Renal cortical epithelial cell (primary cell): ENCODE data around the gene FOXP1. TPM values are rescaled to one million over a fixed set of nuclear protein-coding genes. Genes with fewer than 3 reads are reported as not detected.

Experiments used
- DNase-seq: peaks from one replicate; pipeline ENCODE4 v3.0.0-alpha.2; 2011; ENCODE audit warnings: low read depth
- total RNA-seq: library from RNA; depleted of rRNA; stranded (reverse); fragments of >200 nt; gene quantifications from 2 replicates; pipeline ENCODE4 v1.2.3, GENCODE V29; 2014

FOXP1 gene
- total RNA-seq, 1 donor from 2014 or later: 56.5 TPM

DNA sequence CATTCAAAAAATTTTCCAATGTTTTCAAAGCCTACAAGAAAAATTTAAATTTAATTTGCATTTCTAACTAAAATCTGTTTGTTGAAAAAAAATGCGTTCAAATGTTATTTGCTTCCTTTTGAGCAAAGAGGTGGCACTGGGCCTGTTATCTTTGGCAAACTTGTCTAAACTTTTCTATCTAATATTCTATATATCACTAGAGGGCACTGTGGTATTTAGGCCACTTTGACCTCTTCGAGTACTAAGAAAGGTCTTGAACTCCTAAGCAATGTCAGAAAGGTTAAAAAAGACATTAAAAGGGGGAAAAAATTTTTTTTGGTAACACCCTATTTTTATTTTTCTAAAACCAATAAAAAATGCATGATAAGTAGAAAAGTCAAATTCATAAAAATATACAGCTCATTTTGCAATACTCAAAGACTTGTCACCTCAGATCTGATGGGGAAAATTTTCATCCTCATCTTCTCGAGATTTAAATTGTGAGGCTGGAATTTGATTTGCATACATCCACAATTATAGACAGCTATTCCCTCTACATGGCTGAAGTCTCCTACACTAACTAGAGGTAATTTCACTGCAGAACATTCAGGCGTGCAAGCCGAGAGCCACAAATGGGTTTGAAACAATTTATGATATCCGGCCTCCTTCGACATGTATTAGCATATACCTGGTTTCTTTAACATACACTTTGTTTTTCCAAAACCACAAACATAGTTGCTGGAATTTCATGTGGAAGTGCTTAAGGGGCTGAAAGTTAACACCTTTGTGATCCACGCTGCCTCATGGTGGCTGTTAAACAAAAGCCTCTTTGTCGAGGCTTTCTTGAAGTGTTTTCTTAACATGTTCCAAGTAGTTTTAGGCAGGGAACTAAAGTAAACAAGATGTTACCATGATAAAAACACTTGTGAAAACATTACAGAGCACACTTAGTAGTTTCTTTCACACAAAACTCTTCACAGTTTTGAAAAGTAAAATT, 576.4 kb downstream of the FOXP1 start:
- DNase-seq: peak; percentile 85

DNA sequence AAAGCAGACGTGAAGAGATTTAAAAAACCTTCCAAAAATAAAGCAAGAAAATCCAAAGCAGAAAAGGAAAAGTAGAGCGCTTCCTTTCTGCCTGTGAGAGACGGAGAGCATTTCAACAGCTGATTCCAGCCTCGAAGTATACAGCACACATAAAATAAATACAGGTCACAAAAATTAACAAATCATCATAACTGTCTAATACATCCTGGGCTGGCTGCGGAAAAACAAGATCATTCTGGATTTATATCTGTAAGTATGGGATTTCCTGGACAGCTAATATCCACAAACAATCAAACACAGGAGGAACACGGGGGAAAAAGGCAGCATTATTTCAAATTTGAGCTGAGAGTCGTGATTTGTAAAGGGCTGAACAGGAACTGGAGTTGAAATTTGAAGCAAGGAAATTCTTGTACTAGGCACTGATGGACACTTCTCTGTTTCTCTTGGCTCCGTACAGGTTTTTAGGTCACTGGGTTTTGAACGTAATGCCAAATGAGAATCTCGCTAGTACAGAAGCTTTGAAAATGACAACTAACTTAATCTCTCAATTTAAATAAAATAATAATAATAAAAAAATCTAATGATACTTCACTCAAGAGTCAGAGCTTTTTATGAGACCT, 577.7 kb downstream of the FOXP1 start:
- DNase-seq: no peak

DNA sequence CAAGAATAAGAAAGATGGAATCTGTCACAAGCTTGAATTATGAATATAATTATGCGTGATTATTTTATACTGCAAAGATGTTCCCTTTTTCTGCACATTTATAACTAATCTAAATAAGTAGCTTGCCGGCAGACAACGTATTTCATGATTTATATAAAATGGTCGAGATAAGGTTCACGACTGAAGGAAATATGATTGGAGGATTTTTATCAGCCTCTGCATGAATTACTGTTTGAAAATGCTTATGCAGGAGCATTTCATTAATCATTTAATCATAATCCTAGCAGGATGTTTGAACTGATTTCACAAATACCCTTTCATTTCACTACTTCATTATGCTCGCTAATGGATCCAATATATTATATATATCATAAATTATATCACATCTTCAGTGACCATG, 580.0 kb downstream of the FOXP1 start:
- no peak for DNase-seq

DNA sequence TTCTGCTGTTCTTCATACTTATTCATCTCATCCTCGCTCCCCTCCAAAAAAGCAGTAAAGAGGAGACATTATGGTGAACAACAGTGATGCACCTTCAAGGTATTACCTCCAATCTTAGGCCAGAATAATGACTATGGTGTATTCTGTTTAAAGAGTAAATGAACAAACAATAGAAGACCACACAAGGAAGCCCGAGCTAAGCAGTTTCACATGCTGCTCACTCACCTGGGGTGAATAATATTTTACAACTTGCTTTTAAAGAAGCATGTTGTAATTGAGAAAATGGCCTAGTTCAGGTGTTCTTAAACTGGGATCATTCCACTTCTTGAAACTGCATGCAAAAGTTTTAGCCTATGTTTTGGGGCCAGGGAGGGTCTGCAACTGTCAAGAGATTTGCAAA, 581.2 kb downstream of the FOXP1 start:
- no peak for DNase-seq

DNA sequence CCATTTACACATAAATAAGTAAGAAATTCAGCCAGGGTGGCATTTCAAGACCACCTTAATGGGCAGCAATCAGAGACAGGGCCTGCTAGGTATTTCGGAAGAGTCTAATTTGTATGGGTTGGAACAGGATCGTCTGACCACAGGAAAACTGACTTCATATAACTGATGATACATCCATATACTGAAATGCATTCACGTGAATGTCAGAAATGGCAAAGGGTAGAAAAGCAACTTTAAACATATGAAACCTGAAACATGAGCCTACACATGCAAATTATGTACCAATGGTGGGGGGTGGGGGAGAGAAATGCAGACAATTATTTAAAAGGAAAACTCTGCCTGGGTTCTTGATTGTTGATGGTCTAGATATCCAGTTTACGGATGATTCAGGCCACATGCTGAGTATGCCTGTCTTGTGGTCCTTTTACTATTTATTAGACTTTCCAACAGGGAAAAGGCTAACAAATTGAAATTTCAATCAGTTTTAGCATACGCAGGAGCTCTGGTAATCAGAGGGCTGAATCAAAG, 582.2 kb downstream of the FOXP1 start:
- DNase-seq: no peak

DNA sequence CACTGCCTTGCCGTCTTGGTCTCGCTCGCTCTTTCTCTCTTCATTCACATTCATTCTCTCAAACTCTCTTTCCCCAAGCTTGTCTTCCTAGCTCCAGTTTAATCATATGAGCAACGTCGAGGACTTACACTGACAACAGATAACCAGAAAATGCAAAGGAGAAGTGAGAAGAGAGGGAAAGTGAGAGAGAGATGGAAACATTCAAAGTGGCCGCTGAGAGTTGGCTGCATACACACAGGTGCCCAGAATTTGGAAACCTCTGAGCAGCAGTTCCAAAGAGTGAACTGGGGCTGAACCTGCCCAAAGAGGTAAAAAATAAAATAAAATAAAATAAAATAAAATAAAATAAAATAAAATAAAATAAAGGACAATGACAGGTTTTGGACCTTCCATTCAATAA, 583.0 kb downstream of the FOXP1 start:
- no peak for DNase-seq

DNA sequence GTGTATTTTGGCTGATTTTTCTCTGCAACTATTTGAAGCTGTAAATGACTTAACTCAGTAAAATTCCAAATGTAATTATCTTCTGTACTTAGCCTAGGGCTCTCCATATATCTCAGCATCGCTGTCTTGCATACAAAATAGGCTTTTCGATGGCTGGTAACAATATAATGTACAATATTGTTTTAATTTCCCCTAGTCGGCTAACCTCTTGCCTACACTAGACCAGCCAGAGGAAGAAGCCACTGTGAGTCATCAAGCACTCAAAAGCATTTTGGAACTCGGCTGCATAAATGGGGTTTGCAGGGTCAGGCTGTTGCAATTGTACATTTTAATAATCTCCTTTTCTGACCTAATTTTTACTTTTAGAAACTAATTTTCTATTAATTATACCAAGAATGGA, 583.8 kb downstream of the FOXP1 start:
- peak; percentile 50 for DNase-seq

DNA sequence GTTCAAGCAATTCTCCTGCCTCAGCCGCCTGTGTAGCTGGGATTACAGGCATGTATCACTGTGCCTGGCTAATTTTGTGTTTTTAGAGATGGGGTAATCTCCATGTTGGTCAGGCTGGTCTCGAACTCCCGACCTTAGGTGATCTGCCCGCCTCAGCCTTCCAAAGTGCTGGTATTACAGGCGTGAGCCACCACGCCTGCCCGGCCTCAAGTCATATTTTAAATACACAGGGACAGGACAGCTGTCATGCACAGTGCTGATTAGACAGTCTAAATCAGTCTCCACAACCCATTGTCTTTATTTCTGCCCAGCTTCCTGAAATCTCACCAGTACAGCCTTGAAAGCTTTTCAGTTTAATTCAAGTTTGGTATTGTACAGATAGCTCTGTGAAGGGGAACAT, 587.4 kb downstream of the FOXP1 start:
- no peak for DNase-seq

DNA sequence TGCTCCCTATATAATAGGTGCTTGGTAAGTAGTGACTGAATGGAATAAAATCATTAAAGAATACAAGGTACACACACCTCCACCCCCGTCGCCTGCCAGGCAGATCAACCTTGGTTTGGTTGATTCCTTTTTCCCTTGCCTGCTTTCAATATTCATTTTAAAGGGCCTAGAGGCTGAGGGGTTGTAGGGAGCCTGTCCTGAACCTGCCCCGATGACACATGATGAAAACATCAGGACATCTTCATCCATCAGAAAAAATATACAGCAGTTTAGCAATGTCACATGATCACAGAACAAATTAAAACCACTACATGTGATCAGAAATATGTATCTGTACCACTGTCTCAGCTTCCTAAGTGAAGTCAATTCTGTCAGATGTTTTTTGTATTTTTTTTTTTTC, 588.9 kb downstream of the FOXP1 start:
- DNase-seq: no peak

DNA sequence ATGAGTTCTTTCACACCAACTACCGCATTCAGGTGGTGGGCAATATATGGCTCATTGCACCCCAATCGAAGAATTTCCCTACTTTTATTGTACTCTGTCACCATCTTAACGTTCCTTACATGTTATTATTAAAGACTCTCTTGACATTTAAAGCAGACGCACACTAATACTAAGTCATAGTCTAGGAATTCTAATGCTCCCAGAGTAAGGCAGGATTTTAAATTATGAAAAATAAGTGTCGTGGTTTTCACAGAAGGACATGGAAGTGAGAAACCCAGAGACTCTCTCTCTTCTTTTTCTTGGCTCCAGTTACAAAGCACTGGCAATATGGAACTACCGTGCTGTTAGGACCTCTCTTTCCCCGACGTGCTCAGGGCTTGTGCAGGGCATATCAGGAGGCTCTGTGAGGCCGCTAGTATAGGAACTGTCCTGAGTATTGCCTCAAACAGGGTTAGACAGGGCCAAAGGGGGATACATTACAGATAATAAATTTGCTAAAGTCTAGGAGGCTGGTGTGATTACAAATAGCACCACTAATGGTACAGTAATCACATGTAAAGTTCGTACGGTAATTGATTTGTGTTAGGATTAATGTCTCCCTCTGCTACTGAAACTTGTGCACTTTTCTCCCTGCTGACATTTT, 590.8 kb downstream of the FOXP1 start:
- no peak for DNase-seq

DNA sequence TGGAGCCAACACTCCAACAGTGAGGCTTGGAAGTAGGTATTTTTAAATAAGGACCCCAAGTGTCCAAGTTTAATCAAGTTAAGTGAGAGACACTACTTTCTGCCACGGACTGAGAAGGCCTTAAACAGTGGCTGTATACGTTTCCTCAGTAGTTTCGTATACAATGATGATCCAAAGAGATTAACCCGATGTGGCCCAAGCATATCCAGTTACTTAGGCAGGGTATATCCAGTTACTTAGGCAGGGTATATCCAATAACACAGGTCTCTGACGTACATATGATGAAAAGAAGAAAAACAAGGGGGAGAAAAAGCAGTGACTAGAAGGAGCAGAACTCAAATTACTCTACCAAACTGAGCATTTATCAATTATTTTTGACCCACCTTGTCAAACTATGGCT, 591.4 kb downstream of the FOXP1 start:
- no peak for DNase-seq

DNA sequence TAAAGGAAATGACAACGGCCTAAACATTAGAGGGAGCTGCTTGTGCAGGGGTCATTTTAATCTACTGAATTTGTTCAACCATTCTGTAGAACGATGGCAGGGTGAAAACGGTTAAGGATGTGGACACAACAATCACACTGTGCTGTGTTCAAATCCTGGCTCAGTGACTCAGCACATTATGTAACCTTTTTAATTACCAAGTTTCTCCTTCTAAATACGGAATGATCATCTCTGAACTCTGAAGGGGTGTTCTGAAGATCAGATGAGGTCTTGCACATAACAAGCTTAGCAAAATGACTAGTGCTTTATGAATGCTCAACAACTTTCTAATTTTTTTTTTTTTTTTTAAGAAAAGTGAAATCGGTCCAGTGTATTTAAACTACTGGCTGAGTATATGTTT, 592.8 kb downstream of the FOXP1 start:
- no peak for DNase-seq

DNA sequence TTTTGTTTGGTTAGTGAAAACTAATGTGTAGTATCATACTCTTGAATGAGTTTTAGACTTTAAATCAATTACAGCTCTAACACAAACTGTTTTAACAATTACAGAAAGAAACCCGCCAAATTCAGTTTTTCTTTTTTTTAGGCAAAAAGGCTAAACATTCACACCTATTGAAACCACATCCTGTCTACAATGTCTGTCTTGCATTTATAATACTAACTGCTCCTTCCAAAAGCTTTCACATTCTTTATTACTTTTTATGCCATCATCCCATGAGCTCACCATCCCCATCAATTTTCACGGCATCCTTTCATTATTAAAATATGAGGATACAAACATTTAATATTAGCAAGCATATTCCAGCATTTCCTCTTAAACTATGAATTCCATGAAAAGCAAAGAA, 593.3 kb downstream of the FOXP1 start:
- DNase-seq: no peak

DNA sequence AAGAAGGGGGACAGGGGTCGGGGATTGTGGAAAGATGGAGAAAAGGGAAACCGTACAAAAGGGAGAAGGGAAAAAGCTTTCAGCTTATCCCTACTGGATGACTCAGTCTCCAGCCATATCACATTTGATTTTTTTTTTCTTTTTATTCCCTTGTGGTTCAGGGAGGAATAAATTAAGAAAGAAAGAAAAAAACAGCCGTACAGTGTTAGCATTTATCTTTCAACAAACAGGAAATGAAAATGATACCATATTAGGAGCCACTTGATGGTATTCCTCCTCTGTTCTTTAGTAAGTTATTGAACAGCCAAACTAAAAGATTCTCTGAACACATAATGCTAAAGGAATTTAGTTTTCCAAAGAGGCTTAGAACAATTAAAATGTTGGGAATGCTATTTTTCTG, 594.4 kb downstream of the FOXP1 start:
- DNase-seq: peak; percentile 97

DNA sequence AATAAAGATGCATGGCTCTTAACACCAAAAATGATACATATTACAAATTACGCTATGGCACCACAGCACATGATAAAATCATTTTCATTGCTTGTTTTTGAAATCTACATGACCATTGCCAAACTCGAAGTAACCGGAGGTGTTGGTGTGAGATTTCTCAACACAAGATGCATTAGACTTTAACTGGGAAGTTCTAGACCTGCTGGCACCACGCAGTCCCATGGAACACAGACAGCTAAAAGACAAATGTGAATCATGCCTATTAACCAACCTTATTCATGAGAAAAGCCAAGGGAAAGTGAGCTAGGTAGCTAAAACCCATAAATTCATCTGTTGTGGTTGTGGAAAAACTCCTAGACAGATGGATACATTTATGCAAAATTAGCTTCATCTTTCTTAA, 595.4 kb downstream of the FOXP1 start:
- no peak for DNase-seq

DNA sequence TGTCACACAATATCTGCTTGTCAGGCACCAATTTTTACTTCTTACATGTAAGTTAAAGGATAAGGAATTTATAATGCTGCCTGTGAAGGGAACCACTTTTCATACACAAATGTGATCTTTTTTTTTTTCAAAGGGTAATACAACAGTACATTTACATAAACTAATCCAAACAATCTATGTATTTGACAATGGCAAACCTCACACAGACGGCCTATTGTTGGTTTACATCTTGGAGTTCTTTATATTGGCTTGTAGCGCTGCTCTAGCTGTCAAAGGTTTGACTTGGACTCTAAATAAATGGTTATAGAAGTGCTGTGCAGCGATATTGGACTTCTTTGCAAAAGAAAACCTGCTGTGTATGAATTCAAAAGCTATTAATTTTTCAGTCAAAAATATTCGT, 598.0 kb downstream of the FOXP1 start:
- DNase-seq: no peak

DNA sequence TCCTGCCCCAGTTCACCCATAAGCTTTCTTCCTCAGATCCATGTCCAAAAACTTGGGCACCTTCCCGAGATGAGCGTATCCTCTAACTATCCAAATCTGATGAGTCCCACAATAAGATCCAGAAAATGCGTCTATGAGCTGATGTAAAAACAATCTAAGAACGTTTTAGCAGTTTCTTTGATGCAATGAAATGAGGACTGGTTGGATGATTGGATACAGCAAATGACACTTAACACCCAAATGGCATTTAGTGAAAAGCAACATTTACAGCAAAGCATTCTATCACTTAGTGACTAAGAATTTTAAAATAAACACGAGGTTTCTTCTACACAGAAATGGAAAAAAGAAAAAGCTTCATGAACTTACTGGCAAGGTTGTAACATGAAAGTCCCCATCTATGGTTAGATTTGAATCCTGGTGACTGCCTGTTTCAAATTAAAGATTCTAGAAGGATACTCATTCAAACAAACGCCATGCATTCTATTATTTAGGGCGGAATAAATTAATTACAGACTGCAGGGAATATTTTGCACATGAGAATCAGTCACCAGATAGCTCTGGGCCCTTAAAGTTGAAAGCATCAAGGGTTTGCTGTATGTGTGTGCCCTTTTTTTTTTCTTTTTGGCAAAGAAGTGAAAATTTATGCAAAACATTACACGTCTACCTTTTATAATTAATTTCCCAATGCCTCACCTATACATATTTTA, 598.6 kb downstream of the FOXP1 start:
- DNase-seq: no peak

DNA sequence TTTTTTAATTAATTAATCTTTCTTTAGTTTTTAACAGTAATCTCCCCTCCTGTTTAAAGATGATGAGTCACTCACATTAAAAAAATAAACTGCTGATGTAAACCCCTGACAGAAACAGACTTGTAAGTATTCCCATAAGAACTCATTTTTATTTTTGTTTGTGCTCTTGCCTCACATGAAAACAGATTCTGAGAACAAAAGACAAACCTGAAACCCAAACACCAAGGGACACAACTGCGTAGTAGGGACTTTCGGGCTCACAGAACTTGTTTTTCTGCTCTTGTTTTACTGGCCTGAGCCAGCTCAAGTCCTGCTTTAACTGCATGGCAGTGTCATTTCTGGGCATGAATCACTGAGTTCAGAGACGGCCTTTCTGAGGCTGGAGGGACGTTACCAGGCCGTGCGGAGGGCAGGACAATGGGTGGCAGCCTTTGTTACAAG, 600.8 kb downstream of the FOXP1 start:
- peak; percentile 97 for DNase-seq

DNA sequence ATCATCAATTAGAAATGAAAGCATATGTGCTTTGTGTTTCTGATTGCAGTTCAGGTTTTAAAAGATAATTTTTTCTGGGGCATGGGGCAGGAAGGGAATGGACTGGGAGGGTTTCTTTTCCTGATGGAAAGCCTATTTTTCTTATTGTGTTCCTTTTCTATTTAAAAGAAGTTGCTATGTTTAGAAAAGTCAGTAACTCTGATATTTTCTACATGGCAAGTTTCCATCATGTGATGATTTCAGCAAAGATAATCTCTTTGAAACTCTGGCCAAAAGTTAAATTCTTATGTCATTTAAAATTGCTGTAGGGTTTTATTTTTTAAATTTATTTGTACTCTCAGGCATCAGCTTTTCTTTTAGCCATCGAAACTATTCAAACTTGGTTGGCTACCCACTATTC, 601.2 kb downstream of the FOXP1 start:
- DNase-seq: no peak

DNA sequence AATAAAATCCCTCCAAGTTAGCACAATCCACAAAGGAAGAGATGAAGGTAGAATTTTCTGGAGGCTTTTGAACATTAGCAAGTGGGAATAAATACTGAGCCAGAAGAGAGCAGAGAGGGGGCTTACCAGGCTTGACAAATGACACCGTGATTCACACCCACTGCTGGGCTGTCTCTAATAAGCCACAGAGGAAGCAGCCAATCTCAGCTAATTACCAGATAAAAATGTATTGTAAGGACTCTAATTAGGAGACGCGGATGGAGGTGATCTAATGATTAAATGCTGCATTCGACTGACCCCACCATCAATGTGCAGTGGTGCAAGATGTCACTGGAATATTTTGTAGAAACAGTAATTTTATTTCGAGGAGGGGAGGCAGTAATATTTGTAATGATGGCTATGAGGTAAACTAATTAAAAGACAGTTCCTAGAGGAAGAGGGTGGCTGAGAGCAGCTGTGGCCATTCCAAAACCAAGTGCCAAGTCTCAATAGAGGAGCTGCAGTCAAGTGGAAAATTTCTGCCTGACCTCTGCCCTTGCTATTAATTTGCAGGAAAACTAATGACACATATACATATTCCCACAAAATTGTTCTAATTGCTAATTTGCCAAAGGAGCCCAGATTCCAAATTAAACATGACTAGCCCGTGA, 602.2 kb downstream of the FOXP1 start:
- no peak for DNase-seq

DNA sequence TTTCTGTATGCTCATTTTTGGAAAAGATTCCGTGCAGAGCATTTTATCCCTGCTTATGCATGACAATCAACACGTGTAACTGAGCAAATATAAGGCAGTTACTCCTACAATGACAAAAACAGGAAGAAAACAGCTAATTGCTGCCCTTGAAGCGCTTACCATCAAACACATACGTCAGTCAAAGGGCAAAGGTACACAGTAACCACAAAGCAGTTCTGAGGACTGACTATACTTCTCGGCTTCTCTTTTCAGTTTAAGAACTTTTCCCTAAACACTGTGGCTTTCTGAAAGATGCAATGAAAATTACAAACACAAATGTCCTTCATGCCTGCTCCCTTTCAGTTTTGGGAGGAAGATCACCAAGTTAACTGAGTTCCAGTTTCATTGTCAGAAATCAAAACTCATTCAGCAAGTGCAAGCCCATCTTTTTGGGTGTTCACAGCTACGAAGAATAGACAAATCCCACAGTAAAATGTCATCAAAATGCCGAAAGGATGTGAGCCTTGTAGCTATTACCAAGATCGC, 602.8 kb downstream of the FOXP1 start:
- DNase-seq: no peak
